Left lung (tissue), 10 donors: Measurements from ENCODE around the gene SPOP. TPM values are rescaled to one million over a fixed set of nuclear protein-coding genes. Genes with fewer than 3 reads are reported as not detected.

Experiments used
- ATAC-seq: fragments of 200-7000 bp; cut with Tn5 transposase; one replicate; pipeline ENCODE4 v1.9.1; 2020; ENCODE audit warnings: moderate library complexity
- DNase-seq, 4 donors: peaks; one replicate each; pipeline ENCODE4 v3.0.0-alpha.2; 2013 to 2020
- H3K27ac ChIP-seq, 2 donors: fragments of 200-600 bp; sonication (generic) in 1 of 2; one replicate each; pipeline versions ENCODE4 v1.5.0 to v1.8.0; 2020 to 2021
- H3K27me3 ChIP-seq, 2 donors: fragments of 200-600 bp; sonication (generic) in 1 of 2; one replicate each; pipeline versions ENCODE4 v1.5.0 to v1.8.0; 2020 to 2021
- H3K36me3 ChIP-seq, 2 donors: fragments of 200-600 bp; sonication (generic) in 1 of 2; one replicate each; pipeline versions ENCODE4 v1.5.0 to v1.8.0; 2020 to 2021
- H3K4me1 ChIP-seq, 2 donors: fragments of 200-600 bp; one replicate each; pipeline ENCODE4 v1.8.0; 2021
- H3K4me3 ChIP-seq, 2 donors: fragments of 200-600 bp; sonication (generic) in 1 of 2; one replicate each; pipeline versions ENCODE4 v1.5.0 to v1.8.0; 2020 to 2021; ENCODE audit warnings: mild to moderate bottlenecking in 1 of 2
- H3K9me3 ChIP-seq, 2 donors: fragments of 200-600 bp; sonication (generic) in 1 of 2; one replicate each; pipeline versions ENCODE4 v1.5.0 to v1.8.0; 2020 to 2021
- CTCF ChIP-seq, 2 donors: fragments of 200-600 bp; sonication (generic) in 1 of 2; IDR thresholded peaks; one replicate each; pipeline versions ENCODE4 v1.5.0 to v1.8.0; 2021; ENCODE audit warnings: antibody characterized with exemption in 2 of 2
- intact Hi-C, 2 donors: fragments of 100-400 bp; cut with DNase I; formaldehyde crosslinking; loops; one replicate each; pipeline versions ENCODE4 v1.11.2 to v1.14.2; 2022
- polyA plus RNA-seq, 6 donors: library from polyadenylated mRNA; unstranded; fragments of 120-200 nt; gene quantifications; one replicate each; pipeline ENCODE4 v1.2.1, GENCODE V29; 2013; ENCODE audit not compliant: insufficient read length in 6 of 6
- total RNA-seq, 2 donors: library from RNA; stranded (reverse); fragmentation: NEBNext Ultra II Directional; extraction: Animal tissue kit (Norgen Biotek cat#: 25700); gene quantifications; one replicate each; pipeline ENCODE4 v1.2.1, GENCODE V29; 2021
- donor health status: DM: no; HTN: yes; CAD: no.
- donor health status: DM: no; HTN: no; CAD: no.

Gene SPOP
- total and polyA plus RNA-seq, 8 donors = 68.7 to 89.6 (median 79.1) TPM

DNA sequence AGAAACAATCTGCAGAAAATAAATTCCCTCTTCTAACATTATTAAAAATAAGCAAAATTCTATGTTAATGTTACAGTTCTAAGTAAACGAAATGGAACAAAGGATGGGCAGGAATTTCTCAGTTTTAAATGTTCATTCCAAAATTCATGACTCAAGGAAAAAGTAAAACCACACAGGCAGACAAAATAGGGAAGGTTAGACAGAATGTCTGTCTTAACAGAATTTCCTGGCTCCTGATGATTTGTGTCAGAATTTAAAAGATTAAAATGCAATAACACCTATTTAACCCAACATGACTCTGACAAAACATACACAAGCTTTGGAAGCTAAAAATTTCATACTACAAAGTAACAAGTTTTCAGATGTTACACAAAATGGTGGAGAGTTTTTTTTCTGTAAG lies 42.8 kb downstream of the SPOP start:
- Histone ChIP-seq H3K27me3 (no peaks in the 10 kb centered on the region), H3K9me3 (no peaks in the 10 kb centered on the region), H3K4me3 (no peak overlapping the region), H3K4me1 (peaks cover 18 to 56% of the 10 kb centered on the region in 2 donors), H3K27ac (no peak overlapping the region), H3K36me3 (peaks cover 0 to 6% of the 10 kb centered on the region in 2 donors)
- ATAC-seq (no peak), DNase-seq (no peak)
- intact Hi-C loops = no loop called here
- no peak for TF ChIP-seq CTCF (IDR thresholded peaks at IDR 0.05)

GRCh38 chr17:49634485-49634860 lies 43.4 kb downstream of the SPOP start:
- intact Hi-C loops = no loop called here
- Histone ChIP-seq H3K27ac (peak overlapping the region in 1 of 2 donors; percentile 16), H3K4me3 (no peak overlapping the region), H3K4me1 (peaks cover 18 to 60% of the 10 kb centered on the region in 2 donors), H3K9me3 (no peaks in the 10 kb centered on the region), H3K27me3 (no peaks in the 10 kb centered on the region), H3K36me3 (peaks cover 0 to 6% of the 10 kb centered on the region in 2 donors)
- TF ChIP-seq CTCF (IDR thresholded peaks at IDR 0.05) = no peak
- DNase-seq (no peak), ATAC-seq (no peak)

- intact Hi-C loops = no loop called here
Measured at GRCh38 chr17:49633762-49634484, 44.0 kb downstream of the SPOP start.

GRCh38 chr17:49633250-49633649 lies 44.6 kb downstream of the SPOP start:
- no peak for TF ChIP-seq CTCF (IDR thresholded peaks at IDR 0.05)
- ATAC-seq (no peak), DNase-seq (no peak)
- Histone ChIP-seq H3K4me1 (peaks cover 23 to 65% of the 10 kb centered on the region in 2 donors), H3K27me3 (no peaks in the 10 kb centered on the region), H3K27ac (no peak overlapping the region), H3K9me3 (no peaks in the 10 kb centered on the region), H3K36me3 (peaks cover 0 to 6% of the 10 kb centered on the region in 2 donors), H3K4me3 (no peak overlapping the region)
- intact Hi-C loops = no loop called here

More at GRCh38 chr17:49633762-49634484, 44.0 kb downstream of the SPOP start:
- DNase-seq = no peak
- peak overlapping the region in 1 of 2 donors; percentile 16 for H3K27ac ChIP-seq
- H3K4me1 ChIP-seq = peaks cover 23 to 65% of the 10 kb centered on the region in 2 donors
- H3K36me3 ChIP-seq = peaks cover 0 to 6% of the 10 kb centered on the region in 2 donors
- ATAC-seq = no peak
- no peak overlapping the region for H3K4me3 ChIP-seq
- no peaks in the 10 kb centered on the region for H3K9me3 ChIP-seq
- no peak for TF ChIP-seq CTCF (IDR thresholded peaks at IDR 0.05)
- H3K27me3 ChIP-seq = no peaks in the 10 kb centered on the region

GRCh38 chr17:49632201-49632600 lies 45.7 kb downstream of the SPOP start:
- no peaks in the 10 kb centered on the region for H3K27me3 ChIP-seq
- intact Hi-C loops = no loop called here
- TF ChIP-seq CTCF (IDR thresholded peaks at IDR 0.05) = no peak
- peak overlapping the region in 1 of 2 donors; percentile 35 for H3K27ac ChIP-seq
- ATAC-seq (no peak), DNase-seq (no peak)
- H3K9me3 ChIP-seq = no peaks in the 10 kb centered on the region
- H3K36me3 ChIP-seq = peaks cover 0 to 6% of the 10 kb centered on the region in 2 donors
- H3K4me3 ChIP-seq = no peak overlapping the region
- H3K4me1 ChIP-seq = peaks cover 17 to 59% of the 10 kb centered on the region in 2 donors
